ENCODE results near the gene CEND1. TPM values are rescaled to one million over a fixed set of nuclear protein-coding genes. Genes with fewer than 3 reads are reported as not detected.
"Not testable (repeated sequence)": the region's sequence is repeated elsewhere in the genome, so short reads cannot be mapped to it uniquely, and the experiment has no call there.

The CEND1 gene
- polyA plus RNA-seq, 1 donor from 2014 or later = 0.99 TPM

GRCh38 chr11:737899-738298, 52.0 kb downstream of the CEND1 start:
- peaks cover 11 to 15% (median 12%) of the 10 kb centered on the region in 3 donors for H3K4me1 Mint-ChIP-seq
- not testable (repeated sequence) for H3K36me3 Mint-ChIP-seq, H3K9me3 Mint-ChIP-seq
- peak overlapping the region in 1 of 3 donors; percentile 10 for H3K27ac Mint-ChIP-seq
- peak overlapping the region in 2 of 4 donors; percentile 69 to 86 for H3K4me3 Mint-ChIP-seq
- peaks cover 20% of the 10 kb centered on the region for H3K27me3 Mint-ChIP-seq

- H3K4me3 Mint-ChIP-seq = peak overlapping the region; percentile 54 to 86 (median 69)
- H3K27ac Mint-ChIP-seq = no peak overlapping the region
- peaks cover 20% of the 10 kb centered on the region for H3K27me3 Mint-ChIP-seq
- no peaks in the 10 kb centered on the region for H3K9me3 Mint-ChIP-seq
- H3K36me3 Mint-ChIP-seq = peaks cover 1% of the 10 kb centered on the region
- peaks cover 11 to 15% (median 12%) of the 10 kb centered on the region in 3 donors for H3K4me1 Mint-ChIP-seq
These were observed 52.5 kb downstream of the CEND1 start for GRCh38 chr11:737366-737765.

Other genes starting within 250 kb of the CEND1 start
- 3.8 TPM for gene LMNTD2, start 229.4 kb downstream of the CEND1 start, polyA plus RNA-seq
- gene RASSF7, start 229.1 kb downstream of the CEND1 start, polyA plus RNA-seq = 42.0 TPM
- 15.4 TPM for gene PHRF1, start 213.6 kb downstream of the CEND1 start, polyA plus RNA-seq
- 103 TPM for gene IRF7, start 174.1 kb downstream of the CEND1 start, polyA plus RNA-seq
- gene CDHR5, start 165.1 kb downstream of the CEND1 start, polyA plus RNA-seq = not detected
- not detected for gene SCT, start 162.9 kb downstream of the CEND1 start, polyA plus RNA-seq
- not detected for gene DRD4, start 152.8 kb downstream of the CEND1 start, polyA plus RNA-seq
- gene DEAF1, start 94.9 kb downstream of the CEND1 start, polyA plus RNA-seq = 25.6 TPM
- gene TMEM80, start 94.3 kb downstream of the CEND1 start, polyA plus RNA-seq = 35.6 TPM
- gene EPS8L2, start 83.9 kb downstream of the CEND1 start, polyA plus RNA-seq = 17.3 TPM
- gene TALDO1, start 42.6 kb downstream of the CEND1 start, polyA plus RNA-seq = 246 TPM
- 30.7 TPM for gene GATD1, start 12.6 kb downstream of the CEND1 start, polyA plus RNA-seq
- gene SLC25A22, start 8.2 kb upstream of the CEND1 start, polyA plus RNA-seq = 9.5 TPM
- gene PIDD1, start 15.1 kb upstream of the CEND1 start, polyA plus RNA-seq = 6.4 TPM
- gene RPLP2, start 19.9 kb upstream of the CEND1 start, polyA plus RNA-seq = 4,588 TPM
- 51.1 TPM for gene PNPLA2, start 28.8 kb upstream of the CEND1 start, polyA plus RNA-seq
- gene CRACR2B, start 37.8 kb upstream of the CEND1 start, polyA plus RNA-seq = 20.0 TPM
- 13.8 TPM for gene CD151, start 42.9 kb upstream of the CEND1 start, polyA plus RNA-seq
- 96.7 TPM for gene POLR2L, start 52.4 kb upstream of the CEND1 start, polyA plus RNA-seq
- 2.1 TPM for gene TSPAN4, start 52.8 kb upstream of the CEND1 start, polyA plus RNA-seq
- 47.5 TPM for gene CHID1, start 120.7 kb upstream of the CEND1 start, polyA plus RNA-seq
- gene AP2A2, start 135.8 kb upstream of the CEND1 start, polyA plus RNA-seq = 7.1 TPM
- not detected for gene MUC6, start 246.6 kb upstream of the CEND1 start, polyA plus RNA-seq